ENCODE measurements around the gene LDAH.
"Not testable (repeated sequence)": the region's sequence is repeated elsewhere in the genome, so short reads cannot be mapped to it uniquely, and the experiment has no call there.

The LDAH gene

DNA sequence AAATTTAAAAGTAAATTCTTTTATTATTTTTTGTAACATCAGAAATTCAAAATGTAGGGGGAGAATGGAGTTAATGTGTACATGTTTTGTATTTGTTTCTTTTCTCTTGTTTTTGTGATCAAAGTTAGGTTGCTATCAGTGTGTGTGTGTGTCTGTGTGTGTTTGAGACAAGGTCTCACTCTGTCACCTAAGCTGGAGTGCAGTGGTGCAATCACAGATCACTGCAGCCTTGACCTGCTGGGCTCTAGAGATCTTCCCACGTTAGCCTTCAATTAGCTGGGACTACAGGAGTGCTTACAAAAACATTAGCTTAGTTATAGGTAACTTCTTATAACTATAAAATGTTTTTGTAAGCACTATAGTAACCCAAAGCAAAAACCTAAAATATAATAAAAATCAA lies 105.3 kb downstream of the LDAH start:
- DNase-seq = no peak

DNA sequence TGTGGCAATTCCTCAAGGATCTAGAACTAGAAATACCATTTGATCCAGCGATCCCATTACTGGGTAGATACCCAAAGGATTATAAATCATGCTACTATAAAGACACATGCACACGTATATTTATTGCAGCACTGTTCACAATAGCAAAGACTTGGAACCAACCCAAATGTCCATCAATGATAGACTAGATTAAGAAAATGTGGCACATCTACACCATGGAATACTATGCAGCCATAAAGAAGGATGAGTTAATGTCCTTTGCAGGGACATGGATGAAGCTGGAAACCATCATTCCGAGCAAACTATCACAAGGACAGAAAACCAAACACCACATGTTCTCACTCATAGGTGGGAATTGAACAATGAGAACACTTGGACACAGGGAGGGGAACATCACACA lies 106.7 kb downstream of the LDAH start:
- not testable (repeated sequence) for DNase-seq

DNA sequence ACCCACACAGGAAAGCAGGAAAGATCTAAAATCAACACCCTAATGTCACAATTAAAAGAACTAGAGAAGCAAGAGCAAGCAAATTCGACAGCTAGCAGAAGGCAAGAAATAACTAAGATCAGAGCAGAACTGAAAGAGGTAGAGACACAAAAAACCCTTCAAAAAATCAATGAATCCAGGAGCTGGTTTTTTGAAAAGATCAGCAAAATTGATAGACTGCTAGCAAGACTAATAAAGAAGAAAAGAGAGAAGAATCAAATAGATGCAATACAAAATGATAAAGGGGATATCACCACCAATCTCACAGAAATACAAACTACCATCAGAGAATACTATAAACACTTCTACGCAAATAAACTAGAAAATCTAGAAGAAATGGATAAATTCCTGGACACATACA lies 108.5 kb downstream of the LDAH start:
- not testable (repeated sequence) for DNase-seq

DNA sequence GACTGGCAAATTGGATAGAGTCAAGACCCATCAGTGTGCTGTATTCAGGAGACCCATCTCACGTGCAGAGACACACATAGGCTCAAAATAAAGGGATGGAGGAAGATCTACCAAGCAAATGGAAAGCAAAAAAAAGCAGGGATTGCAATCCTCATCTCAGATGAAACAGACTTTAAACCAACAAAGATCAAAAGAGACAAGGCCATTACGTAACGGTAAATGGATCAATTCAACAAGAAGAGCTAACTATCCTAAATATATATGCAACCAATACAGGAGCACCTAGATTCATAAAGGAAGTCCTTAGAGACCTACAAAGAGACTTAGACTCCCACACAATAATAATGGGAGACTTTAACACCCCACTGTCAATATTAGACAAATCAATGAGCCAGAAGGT lies 109.3 kb downstream of the LDAH start:
- not testable (repeated sequence) for DNase-seq

DNA sequence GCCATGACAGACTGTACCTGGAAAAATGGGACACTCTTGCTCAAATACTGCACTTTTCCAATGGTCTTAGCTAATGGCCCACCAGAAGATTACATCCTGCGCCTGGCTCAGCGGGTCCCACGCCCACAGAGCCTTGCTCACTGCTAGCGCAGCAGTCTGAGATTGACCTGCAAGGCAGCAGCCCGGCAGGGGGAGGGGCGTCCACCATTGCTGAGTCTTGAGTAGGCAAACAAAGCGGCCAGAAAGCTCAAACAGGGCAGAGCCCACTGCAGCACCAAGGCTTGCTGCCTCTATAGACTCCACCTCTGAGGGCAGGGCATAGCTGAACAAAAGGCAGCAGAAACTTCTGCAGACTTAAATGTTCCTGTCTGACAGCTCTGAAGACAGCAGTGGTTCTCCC lies 111.3 kb downstream of the LDAH start:
- not testable (repeated sequence) for DNase-seq

DNA sequence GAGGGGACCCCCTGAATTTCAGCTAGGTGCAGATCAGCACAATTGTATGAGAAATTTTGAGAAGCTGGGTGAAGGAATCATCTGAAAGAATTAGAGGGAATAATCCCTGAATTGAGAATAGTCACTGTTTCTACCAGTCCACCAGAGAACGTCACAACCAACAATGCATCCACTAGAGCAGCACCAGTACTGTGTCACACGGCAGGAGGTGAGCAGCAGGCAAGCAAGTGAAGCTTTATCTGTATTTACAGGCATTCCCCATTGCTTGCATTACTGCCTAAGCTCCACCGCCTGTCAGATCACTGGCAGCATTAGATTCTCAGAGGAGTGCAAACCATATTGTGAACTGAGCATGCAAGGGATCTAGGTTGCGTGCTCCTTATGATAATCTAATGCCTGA lies 115.3 kb downstream of the LDAH start:
- DNase-seq = no peak

DNA sequence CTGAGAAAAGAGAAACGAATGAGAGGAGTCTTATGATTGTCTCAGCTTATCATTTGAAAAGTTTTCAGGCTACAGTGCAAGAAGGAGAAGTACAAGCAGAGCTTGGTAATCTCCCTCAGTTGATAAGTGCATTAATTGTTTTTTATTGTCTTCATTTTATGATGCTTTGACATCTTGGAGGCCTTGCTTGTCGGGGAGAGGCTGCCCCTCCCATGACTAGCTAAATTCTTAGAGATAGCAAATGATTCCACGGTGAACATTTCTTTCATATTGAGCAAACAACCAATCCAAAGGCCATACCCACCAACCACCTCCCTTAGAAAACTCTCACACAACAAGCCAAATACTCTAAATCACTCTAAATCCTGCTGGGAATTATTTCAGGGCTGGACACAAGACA lies 116.1 kb downstream of the LDAH start:
- DNase-seq = no peak

DNA sequence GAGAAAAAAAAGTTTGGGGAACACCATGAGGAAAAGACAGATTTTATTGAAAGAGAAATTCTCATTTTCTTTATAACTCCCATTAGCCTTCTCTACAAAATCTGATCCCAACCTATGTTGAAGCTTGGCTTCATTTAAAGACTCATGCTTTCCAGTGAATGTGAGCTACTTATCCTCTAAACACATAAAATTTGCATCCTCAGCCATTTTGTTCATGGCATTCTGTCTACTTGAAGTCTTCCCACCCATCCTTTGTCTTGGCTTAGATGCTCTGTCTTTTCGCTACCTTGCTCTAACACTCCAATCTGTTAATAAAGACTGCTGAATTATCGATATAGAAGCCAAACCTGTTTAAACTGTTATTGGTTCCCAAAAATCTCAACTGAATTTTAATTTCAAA lies 116.7 kb downstream of the LDAH start:
- no peak for DNase-seq

DNA sequence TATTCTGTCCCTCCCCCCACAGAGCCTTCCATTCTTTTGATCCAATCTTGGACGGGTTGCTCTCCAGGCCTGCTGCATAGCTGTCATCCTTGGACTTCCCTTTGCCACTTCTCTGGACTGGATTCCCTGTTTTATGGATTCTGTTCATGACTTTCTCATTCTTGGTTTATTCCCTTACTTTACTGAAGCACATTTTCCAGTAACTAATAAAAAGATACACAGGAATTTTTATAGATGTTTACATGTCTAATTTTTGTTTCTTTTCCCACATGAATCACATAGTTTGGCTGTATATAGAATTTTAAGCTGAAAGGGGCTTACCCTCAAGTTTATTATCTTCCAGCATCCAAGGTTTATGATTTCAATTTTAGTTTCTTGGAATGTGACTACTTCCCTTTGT lies 118.0 kb downstream of the LDAH start:
- no peak for DNase-seq

DNA sequence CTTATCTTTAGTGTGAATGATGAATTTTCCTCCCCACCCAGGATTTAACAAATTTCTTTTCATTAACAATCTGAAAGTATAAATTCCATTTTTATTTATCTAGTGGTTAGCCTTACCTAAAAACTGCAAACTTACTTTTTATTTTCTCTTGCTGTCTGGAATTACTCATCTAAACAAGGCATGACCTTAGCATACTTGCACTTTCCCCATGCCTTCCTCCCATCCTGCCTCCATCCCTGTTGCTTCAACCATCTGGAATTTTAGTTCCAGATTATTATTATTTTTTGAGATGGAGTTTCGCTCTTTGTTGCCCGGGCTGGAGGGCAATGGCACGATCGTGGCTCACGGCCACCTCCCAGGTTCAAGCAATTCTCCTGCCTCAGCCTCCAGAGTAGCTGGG lies 120.3 kb downstream of the LDAH start:
- no peak for DNase-seq

DNA sequence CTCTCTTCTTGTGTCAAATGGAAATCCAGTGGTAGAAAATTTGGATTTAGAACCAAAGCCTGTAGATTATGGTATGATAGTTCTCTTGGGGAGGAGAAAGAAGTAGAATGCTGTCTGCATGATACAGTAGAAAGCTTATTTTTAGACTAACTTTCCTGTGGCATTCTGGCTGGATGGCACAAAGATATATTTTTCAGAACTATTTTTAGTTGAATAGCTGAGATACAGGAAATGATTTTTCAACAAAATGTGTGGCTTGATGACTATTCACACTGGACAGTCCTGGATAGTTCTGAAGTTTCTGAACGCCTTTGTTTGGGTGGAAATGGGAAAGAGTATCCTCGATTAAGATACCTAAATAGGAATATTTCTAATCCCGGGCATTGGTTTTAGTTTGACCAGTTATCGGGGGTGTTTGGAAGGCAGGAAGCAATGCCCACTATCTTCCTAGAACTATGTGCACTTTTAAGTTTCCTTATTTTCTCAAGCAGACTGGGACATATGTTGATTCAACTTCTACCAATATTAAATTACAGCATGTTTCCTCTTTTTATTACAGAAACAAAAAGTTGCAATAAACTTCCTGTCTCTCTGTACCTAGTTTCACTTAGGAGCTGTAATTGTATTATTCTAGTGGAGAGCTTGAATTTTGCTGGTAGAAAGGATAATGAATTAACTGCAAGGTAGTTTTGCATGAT lies 123.8 kb downstream of the LDAH start:
- no peak for DNase-seq

DNA sequence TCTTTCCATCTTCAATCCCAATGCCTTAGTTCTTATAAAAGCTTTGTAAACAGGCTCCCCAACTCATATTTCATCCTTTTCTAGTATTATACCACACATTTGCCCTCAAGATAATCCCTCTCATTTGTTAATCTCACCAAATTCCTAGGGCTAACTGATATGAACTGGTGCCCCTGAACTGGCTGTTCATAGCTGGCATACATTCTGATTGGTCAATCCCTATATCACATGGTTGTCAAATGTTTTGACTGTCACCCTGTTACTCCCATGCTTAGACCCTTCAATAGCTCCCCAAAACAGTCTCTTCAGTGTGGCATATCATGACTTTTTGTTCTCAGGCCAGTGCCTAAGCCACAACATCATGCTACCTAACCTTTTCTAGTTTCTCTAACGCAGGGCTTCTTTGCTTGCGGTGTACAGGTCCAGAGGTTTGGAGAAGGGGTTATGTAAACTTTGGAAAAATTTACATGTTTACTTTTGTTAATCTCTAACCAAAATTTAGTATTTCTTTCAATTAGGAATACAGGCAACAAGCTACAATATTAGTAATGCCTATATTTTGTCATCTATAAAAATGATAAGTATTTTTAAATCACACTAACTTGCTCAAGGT lies 125.5 kb downstream of the LDAH start:
- no peak for DNase-seq

DNA sequence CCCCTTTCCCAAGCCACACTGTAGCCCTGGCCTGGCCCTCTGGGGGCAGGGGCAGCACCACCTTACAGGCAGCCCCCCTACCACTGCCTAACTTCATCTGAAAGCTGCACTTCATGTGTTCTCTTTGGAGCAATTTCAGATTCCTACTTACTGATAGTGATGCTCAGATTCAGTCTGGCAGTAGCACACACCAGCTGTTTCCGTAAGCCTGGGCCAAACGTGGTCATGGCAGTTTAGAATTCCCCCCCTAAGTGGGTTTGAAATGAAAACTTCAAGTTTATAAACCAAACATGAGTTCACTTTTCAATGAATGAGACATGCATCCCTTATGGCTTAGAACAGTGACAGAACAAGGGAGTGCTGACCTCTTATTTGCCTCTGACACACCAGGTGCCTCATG lies 126.5 kb downstream of the LDAH start:
- no peak for DNase-seq

DNA sequence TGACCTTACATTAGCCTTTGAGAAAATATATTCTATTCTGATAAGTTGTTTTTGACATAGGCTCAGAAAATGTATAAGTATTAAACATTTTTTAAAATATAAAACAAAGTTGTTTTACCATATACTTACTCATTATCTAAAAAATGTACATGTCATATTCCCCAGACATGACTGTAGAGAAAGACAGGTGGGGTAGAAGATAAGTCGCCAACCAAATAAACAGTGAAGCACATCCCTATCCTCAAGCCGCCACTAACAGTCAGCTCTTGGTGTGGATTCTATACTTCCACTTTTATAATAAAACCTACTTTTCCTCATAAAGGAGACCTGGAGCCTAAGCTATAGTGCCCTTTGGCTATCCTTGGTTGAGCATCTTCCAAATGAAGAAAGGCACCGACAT lies 129.6 kb downstream of the LDAH start:
- DNase-seq = no peak

DNA sequence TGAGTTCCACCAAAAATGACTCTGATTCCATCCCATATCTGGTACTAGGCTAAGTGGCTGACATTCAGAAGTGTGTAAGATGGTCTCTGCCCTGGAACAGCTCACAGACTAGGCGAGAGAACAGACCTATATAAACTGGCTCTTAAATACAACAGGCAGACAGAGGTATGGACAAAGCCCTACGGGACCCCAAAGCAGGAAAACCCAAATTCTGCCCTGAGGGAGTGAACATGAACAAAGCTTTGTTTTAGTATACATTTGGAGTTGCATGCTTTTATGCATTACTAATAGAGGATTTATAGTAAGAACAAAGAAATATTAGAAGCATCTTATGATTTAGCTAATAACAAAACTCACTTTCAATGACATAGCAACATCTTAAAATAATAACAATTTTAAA lies 130.8 kb downstream of the LDAH start:
- DNase-seq = no peak

DNA sequence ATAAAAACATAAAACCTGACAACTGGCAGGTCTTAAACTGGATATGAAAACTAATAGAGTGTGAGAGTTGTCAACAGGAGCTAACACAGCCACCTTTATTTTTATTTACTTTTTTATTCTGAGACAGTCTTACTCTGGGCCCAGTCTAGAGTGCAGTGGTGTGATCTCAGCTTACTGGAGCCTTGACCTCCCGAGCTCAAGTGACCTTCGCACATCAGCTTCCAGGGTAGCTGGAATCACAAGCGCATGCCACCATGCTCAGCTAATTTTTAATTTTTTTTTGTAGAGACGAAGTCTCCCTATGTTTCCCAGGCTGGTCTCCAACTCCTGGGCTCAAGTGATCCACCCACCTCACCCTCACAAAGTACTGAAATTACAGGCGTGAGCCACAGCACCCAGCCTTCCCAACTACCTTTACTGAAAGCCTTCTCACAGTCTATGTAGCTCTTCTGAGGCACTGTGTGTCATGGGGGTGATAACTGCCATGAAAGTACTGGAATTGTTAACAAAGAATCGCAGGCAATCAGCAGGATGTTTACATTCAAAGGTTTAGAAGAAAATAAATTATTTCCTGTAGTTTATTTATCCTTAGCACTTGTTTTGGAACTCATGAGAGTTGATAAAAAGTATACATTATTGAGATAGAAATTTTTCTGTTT lies 131.7 kb downstream of the LDAH start:
- DNase-seq = no peak

DNA sequence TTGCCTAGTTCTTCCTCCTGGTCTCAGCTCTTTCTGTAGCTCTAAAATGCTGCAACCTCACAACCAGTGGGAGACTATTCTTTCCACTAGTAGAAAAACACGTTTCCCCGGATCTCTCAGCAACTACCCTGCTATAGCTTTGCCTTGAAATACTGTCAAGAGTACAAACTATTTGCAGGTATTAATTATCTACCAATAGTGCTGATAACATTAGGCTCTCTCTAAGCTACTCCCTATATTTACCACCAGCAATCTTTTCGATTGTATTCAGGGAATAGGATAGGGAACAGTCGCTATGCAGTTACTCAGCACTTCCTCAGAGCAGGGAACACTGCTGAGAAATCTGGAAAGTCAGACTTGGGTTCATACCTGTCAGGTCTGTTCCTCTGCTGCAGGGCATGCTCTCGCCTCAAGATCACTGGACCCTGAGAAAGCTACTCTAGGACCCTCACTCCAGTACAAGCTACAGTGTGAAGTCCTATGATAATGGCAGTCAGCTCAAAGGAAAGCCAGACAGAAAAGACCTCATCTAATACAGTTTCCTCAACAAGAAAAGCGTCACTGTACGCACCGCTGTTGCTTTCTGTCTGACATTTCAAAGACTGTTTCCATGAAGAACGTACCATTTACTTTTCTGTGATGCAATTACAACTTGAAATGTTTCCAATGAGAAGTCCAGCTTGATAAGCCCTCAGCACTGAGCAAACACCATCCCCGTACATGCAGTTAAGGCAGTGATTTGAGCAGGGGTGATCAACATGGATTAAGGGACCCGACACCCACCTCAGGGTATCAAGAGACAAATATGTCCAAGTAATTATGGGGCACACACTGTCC lies 133.3 kb downstream of the LDAH start:
- DNase-seq = no peak

DNA sequence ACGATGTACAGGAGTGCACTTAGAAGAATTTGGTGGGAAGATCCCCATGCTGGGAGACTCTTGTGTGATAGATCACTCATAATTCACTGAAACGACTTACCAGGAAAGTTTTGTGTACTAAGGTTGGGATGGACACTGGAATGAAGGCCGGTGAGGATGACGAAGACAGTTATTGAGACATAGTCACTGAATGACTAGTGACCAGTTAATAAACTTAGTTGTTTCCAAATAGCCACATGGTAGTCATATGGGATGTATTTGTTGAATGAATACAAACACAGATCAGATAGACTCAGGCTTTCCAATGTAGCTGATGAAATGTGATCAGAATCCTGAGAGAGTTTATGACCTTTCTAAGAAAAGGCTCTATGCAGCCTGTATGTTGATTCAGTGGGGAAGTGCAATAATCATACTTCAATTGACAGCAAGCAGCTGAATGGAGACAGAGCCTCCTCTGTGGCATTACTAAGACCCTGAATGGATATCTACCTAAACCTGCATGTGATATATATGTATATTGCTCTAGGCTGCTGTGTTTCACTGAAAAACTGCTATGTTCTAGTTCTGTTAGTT lies 135.6 kb downstream of the LDAH start:
- DNase-seq = no peak

DNA sequence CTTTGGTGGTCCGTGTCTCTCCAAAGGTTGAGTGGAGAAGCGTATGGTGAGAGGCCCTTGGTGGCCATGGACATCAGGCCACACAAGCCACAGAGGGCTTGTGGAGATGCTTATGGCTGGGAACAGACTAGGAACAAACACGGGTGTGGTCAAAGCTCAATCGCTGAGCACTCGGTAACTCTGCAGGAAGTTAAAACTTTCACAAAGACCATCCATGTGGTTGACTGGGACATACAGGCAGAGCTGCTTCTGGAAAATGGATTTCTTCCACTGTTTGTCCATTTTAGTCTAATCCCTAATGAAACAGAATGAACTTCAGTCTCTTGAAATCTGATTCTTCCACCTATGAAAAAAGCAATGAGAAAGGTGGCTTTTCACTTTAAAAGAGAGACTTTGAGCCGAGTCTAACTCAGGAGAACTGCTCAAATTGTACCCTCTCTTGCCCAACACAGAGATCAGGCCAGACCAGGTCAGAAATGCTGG lies 138.3 kb downstream of the LDAH start:
- DNase-seq = no peak

DNA sequence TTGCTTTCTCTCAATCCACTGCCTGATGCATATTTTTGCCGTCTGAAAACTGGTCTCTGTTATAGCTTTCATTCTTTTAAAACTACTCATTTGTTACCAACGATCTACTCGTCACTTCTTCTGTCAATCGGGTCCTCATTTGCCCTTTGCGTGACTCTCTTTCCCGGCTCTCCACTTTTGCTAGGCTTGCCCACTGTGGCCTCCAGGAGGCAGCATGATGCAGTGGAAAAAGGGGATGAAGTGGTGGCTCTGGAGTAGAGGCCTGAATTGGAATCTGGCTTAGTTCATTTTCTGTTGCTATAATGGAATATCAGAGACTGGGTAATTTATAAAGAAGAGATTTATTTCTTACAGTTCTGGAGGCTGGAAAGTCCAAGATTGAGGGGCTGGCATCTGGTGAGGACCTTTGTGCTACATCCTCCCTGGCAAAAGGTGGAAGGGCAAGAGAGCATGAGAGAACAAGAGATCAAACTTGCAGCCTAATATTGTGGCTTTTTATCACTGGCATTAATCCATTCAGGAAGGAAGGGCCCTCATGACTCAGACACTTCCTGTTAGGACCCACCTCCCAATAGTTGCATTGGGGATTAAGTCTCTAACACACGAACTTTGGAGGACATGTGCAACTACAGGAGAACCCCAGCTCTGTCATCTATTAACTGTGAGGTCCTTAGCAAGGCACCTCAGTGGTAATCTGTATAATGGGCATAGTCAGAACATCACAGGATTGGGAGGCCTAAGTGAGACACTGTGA lies 140.6 kb downstream of the LDAH start:
- no peak for DNase-seq

DNA sequence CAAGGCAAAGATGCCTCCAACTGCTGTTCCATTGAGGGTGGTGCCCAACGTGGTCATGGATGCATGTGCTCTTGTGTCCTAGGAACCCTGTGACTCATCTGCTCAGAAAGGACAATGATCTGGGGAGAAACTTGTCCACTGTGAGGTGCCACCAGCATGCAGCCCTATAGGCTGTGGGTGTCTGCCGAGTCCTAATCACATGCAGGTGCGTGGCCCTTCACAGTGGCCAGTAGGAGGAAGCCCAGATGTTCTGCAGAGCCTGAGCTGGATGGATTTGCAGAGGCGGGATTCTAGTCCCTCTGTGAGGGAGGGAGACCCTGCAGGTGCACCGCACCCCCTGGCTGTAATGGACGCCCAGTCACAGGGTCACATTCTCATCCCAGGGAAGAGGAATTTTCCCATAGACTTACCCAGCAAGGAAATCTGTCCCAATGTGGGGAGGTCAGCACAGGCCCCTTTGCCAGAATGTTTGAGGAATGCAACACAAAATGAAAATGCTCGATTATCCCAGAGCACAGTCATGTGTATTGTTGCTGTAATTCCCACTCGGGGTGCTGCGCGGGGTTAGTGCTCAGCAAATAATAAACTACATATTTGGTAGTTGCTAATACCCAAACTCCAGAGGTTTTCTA lies 142.0 kb downstream of the LDAH start:
- no peak for DNase-seq

DNA sequence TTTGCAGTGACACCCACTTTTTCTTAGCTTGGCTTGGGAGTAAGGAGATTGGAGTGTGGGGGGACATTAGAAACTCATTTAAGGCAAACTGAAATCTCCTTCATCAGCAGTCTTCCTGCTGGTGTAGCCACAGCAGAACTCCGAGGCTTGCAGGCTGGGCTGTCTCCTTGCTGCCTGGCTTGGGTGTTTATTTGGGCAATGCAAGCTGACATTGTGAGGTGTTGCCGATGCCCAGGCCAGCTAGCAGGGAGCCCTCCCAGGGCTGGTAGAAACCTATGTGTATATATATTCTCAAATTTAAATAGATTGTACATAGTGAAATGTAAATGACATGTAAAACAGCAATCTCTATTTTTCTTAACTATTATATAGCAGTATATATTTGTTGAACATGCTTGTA lies 144.1 kb downstream of the LDAH start:
- no peak for DNase-seq
